ENCODE measurements around the gene TAF4.

The TAF4 gene

DNA sequence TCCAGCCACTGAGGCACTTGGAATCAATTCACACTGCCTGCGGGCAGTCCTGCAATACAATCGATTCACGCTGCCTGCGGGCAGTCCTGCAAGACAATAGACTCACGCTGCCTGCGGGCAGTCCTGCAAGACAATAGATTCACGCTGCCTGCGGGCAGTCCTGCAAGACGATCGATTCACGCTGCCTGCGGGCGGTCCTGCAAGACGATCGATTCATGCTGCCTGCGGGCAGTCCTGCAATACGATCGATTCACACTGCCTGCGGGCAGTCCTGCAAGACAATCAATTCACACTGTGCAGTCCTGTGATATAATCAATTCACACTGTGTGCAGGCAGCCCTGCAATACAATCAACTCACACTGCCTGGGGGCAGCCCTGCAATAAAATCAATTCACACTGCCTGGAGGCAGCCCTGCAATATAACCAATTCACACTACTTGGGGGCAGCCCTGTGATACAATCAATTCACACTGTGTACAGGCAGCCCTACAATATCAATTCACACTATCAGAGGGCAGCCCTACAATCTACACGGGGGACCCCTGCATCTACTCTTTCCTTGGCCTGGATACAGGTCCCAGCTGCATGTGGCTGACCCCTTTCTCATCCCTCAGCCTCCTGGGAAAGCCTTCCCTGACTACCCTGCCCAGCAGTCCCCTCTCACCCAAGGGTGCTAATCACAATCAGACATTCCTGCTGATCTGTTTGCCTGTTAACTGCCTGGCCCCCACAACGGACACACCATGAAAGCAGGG, 10.4 kb downstream of the TAF4 start:
- DNase-seq, result no peak

DNA sequence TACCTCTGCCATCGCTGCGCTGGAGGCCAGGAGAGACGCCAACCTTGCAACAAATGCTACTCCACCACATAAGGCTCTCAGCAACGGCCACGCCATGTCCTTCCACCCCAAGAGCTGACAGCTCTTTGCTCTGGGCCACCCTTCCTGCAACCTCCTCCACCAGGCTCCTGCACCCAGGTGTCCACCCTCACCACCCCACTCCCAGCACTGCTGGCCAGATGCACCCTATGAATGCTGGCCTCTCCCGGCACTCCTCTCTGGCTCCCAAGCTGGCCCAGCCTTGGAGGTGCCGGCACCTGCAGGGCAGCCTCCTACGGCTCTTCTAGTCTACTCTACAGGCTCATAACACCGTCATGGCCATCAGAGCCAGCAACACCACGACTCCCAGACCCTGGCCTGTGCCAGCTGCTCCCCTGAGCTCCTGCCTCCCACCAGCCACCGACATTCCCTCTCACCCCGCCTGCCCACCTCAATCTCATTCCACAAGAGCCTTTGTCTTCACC, 11.2 kb downstream of the TAF4 start:
- DNase-seq, result no peak

DNA sequence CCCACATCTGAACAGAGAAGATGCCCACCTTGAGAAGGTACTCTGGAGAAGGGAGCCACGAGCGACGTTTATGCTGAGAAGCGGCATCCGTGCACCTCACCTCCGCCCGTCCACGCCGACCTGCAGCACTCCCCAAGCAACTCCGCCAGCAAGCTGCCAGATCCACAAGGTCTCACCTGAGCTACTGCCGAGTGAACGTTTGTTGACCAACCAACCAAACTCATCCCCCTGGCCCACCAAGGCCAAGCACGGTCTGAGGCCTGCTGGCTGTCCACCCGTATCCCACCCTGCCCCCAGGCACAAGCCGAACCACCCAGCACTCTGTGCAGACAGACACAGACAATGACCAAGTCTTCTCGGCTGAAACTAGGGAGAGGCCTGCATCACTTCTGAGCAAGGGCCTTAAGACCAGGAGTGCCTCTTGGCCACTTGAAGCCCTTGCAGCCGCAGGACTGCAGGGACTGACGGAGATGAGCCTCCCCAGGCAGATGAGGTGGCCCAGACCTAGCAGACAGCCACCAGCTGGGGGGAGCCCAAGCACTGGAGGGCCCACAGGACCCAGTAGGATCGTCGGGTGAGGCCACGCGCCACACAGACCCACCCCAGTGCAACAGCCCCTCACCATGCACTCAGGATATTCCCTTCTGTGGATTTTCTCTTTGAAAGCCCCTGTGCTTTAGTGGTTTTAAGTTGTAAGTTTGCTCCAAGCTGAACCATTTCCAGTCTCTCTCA, 12.1 kb downstream of the TAF4 start:
- DNase-seq, result no peak

DNA sequence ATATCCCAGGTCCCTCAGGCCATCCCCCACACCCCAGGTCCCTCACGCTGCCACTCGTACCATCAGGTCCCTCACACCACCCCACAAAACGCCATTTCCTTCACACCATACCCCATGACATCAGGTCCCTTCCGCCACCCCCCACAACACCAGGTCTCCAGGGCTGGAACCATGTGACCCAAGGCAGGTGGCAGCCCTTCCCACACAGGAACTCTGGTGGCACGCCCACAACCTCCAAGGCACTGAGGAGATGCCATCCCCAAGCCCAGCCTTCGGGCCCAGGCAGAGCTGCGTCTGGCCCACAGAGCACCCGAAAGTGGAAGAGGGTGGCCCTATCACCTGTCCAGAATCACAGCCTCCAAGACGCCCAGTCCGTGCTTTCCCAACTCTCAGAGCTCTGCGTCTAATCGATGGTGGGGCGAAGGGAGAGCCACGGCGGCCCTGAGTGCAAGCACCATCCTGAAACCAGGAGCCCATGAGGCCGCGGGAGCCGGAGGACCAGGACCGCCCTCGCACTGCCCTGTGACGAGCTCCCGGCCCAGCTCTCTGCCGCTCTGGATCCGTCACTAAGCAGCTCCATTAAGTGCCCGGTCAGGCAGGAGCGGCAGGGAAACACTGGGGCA, 12.7 kb downstream of the TAF4 start:
- DNase-seq, result no peak

DNA sequence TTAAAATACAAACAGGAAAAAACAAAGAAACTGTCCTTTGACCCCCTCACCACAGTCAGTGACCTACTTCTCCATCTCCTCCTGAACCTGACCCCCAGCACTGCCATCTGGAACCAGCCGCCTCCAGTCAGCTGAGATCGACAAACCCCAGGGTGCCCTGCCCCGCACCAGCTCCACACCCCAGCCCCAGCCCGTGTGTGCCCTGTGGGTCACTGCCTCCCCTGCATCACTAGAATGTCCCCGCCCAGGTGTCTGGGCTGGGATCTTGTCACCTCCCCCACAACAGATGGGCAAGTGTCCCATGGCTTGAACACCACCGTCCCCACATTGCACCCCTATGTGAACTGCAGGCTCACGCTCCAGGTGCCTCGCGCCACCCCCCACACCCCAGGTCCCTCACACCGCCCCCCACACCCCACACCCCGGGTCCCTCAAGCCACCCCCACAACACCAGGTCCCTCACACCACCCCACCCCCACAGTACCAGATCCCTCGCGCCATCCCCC, 13.3 kb downstream of the TAF4 start:
- no peak for DNase-seq

DNA sequence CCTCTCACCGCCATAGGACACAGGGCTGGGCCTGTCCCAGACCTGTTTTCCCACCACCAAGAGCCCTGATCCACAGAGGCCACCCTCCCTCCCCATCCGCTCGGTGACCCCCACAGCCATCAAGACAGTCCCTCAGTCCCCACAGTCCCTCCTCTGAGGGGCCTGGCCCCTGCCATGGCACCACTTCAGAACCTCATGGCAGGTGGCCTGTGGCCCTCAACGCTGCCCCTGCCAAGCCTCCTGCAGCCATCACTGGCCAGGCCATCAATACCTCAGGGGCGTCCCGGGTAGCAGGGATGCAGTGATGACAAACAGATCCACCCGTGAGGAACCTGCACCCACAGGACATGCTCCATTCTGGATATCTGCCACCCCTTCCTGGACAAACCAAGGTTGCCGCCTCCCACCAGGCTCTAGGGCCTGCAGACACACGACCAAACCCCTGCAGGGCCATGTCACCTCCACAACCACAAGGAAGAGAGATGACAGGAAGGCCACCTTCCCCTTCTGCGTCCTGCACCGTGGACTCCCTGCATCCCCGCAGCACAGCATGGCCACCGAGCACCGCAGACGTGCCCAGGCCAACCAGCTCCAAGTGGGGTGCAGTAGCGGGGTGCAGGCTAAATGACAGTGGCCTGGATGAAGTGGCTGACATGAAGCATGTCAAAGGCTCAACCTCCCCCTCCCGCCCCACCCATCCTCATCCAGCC, 14.0 kb downstream of the TAF4 start:
- DNase-seq, result no peak

DNA sequence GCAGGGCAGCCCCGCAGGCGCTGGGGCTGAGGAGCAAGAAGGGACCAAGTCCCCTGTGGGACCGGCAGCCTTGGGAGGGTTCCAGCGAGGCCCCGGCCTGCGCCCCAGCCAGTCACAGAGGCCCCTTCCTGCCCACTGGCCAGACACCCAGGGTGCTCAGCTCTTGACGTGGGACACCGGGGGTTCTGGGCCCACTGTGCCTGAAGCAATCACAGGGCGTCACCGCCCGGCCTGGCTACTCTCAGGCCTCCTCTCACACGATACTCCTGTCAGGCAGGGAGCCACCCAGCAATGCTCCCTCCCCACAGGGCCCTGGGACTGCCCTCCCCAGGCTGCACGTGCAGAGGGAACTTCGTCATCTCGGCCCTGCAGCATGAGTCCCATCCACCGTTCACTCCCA, 14.5 kb downstream of the TAF4 start:
- DNase-seq, result no peak

DNA sequence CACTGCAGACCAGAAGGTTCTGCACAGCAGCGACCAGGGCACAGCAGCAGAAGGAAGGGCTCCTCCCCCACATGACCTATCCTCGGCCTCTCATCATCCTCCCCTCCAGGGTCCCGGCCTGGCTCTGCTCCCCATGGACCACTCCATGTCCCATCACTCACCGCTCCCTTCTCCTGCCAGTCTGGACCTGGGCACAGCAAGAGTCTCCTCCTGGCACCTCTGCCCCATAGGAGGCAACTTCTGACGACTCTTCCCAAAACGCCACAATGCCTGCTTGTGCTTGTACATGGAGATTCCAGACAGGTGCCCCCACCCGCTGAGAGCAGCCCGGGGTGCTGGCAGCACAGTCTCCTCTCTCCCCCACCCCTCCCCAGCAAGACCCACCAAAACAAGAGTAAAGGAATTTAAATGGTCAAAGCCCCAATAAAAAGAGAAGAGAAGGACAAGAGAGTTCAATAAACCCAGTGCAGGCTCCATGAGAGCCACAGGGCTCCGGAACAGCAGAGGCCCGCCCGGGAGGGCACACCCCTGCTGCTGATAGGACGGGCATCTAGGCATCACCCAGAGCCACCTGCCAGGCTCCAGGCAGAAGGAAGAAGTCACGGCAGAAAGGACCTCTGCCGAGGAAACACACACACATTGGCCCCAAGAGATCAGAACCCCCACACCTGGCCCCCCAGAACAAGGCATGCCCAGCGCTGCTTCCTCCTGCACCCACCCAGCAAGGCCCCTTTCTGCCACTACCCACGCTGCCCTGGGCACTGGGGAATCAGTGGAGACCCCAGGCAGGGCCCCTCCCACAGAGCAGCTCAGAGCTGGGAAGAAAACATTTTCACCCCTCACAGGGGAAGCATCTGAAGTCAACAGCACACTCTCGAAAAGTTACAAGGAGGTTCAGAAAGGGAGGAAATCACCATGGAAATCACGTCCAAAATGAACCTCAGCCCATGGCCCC, 15.2 kb downstream of the TAF4 start:
- DNase-seq, result no peak

DNA sequence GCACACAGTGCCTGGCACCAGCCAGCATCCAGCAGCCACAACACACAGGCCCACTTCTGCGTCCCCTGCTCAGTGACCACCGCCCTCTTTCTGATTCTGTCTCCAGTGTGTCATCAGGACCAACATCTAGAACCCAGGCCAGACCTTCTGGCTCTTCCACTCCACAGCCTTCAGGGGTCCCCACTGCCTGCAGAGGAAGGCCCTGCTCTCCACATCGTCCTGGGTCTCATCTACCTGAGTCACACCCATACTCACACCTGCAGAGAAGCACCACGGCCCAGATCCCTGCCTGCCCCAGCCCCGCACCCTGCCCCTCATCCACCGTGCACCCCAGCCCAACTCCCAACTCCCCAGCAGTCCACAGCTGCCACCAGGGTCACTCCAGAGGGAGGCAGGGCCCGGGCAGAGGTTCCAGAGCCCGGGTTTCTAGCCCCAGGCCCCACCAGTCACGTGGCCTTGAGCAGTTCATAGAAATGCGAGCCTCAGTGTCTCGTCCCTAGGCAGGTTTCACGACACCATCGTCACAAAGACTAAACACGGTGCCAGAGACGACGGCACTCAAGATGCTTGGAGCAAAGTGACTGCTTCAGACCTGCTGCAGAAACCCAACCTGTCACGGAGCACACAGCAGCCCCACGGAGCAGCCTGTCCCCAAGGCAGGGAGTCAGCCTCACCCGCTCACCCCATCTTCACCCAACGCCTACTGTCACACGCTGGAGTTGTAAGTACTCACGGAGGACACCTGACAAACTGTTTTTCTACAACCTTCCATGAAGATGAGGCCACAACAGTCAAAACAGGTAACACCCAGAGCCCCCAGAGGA, 16.1 kb downstream of the TAF4 start:
- no peak for DNase-seq

DNA sequence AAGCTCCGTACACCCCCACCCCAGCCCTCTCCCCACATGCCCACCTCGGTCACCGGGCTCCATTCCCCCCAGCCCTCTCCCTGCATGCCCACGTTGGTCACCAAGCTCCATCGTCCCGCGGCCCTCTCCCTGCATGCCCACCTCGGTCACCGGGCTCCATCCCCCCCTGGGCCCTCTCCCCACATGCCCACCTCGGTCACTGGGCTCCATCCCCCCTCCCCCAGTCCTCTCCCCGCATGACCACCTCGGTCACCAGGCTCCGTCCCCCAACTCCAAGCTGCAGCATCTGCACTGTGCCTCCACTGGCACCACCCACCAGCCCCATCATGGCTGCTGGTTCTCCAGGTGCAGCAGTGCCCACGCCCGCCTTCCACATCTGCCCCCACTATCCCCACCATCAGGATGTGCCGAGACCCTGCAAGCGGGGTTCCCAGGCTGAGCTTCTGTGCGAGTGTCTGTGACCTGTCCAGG, 16.8 kb downstream of the TAF4 start:
- DNase-seq, result no peak

DNA sequence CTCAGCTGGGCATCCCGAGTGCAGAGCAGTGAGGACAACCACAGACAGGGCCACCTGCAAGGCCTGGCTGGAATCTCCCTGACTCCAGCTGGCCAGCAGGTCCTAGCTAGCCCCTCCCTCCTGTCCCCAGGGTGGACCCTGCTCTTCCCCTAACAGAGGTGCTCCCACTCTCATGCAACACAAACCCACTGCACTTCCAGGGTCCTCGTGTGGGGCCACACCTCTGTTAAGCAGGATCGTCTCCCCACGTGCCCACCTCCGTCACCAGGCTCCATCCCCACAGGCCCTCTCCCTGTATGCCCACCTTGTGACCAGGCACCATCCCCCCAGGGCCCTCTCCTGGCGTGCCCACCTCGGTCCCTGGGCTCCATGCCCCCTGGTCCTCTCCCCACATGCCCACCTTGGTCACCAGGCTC, 17.3 kb downstream of the TAF4 start:
- no peak for DNase-seq

DNA sequence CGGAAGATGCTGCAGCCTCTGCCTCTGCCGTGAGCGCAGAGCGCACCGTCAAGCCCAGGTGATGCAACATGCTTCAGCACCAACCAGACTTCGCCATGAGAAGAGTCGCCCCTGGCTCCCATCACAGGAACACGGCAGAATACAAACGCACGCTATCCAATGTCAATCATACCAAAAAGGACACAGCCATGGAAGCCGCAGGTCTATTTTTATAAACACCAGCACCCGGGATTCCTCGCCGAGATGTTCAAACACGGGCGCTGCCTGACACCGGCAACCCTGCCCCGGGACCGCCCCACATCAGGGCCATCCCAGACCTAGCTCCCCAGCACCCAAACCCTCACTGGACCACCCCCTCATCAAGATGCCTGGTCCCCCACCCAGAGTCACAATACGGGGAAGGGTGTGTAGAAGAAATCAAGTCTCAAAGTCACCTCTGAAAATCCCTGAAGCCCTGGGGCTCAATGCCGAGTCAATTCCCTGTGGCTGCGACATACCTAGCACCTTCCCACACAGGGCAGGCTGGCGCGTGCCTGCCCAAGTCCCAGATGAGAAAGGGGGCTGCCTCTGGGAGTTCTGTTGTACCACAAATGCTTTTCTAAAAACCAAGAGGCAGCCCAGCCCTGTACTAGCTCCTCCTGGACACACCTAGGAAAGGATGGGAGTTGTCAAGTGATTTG, 17.9 kb downstream of the TAF4 start:
- no peak for DNase-seq

DNA sequence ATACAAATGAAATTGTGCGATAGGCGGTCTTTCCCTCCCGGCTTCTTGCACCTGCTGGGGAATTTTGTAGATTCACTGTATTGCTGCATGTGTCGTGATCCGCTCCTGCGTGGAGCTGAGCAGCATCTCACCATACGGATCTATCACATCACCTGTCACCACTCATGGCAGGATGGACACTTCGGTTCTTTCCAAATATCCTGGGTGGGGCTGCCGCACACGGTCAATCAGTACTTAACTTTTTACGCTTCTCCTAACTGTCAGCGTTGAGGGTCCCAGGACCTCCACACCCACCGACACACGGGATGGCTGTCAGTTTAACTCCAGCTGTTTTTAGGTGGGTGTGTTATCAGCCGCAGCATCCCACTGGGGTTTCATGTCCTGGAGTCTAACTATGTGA, 19.2 kb downstream of the TAF4 start:
- DNase-seq, result no peak

DNA sequence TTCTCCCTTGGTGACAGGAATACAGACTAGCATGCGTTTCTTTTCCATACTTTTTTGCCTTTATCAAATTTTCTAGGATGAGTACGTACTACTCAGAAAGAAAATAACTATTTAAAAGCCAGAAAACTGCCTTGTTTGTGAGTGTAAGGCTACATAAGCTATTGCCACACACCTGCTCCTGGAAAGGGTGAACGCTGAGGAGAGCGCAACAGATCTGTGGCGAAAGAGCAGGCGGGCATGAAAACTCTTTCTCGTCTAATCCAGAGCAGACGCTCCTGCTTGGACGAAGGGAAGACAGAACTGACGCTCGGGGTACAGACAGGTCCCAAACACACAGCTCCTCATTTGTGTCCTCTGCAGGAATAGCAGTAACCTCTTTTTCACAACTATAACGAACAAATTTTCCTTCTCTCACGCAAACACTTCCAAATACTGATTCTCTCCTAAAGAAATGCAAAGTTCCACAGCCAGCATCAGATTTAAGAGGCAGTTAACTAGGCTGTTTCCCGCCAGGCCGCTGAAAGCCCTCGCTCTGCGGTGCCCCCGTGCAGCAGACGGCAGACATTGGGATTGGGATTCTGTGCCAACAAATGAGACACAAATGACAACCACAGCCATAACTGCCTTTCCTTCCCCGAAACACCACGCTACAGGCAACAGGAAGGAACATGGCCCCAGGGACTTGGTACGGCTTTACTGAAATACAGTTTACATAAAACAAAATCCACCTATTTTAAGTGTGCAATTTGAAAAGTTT, 20.0 kb downstream of the TAF4 start:
- DNase-seq, result no peak

DNA sequence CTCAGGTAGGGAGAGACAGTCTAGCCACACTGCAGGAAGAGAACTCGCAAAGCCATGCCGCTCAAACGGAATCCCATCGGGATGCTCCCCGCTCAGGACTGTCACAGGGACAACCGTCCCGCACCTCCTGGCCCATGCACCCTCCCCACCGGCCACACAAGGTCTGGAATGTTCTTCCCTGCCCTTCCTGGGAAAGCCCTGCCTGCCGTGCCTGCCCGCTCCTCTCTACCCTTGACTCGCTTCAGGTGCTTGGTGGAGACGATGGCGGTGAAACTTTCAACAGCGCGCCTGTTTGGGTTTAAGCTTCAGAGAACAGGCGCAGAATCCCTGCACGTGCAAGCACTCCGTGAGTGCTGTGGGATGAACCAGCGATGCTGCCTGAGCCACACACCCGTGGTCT, 20.6 kb downstream of the TAF4 start:
- DNase-seq, result no peak

DNA sequence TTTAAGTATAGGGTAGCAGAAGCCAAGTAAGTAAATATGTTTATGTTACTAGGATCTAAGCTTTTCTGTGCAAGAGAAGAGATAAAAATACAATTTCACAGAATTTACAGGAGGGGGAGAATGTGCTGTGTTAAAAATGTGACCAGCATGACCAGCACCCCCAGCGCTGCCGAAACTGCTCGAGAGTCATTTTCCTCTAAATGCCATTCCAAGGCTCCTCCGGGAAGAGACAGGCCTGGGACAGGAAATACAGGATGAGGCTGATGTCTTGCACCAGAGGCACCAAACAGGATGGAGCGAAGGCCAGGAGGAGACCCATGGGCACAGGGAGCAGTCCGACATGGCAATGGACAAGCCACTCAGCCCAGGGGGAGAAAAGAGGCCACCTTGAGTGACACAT, 21.1 kb downstream of the TAF4 start:
- DNase-seq, result no peak

DNA sequence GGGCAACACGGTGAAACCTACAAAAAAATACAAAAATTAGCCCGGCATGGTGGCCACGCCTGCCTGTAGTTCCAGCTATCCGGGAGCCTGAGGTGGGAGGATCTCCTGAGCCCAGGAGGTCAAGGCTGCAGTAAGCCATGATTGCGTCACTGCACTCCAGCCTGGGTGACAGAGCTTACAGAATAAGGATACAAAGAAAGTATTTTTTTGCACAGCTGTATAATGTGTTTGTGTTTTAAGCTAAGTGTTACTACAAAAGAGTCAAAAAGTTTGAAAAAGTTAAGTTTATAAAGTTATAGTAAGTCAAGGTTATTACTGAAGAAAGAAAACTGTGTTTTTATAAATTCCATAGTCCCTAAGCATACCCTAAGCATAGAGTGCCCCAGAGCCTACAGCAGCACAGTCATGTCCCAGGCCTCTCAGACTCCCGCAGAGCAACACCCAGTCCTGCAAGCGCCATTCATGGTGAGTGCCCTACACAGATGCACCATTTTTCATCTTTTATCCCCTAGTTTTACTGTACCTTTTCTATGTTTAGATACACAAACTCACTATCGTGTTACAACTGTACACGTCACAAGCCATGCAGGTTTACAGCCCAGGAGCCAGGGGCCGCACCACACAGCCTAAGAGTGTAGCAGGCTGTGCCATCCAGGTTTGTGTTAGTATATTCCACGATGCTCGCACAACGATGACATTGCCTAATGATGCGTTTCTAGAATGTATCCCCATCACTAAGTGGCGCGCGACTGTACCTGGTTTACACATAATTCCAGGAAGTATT, 22.4 kb downstream of the TAF4 start:
- DNase-seq, result no peak

DNA sequence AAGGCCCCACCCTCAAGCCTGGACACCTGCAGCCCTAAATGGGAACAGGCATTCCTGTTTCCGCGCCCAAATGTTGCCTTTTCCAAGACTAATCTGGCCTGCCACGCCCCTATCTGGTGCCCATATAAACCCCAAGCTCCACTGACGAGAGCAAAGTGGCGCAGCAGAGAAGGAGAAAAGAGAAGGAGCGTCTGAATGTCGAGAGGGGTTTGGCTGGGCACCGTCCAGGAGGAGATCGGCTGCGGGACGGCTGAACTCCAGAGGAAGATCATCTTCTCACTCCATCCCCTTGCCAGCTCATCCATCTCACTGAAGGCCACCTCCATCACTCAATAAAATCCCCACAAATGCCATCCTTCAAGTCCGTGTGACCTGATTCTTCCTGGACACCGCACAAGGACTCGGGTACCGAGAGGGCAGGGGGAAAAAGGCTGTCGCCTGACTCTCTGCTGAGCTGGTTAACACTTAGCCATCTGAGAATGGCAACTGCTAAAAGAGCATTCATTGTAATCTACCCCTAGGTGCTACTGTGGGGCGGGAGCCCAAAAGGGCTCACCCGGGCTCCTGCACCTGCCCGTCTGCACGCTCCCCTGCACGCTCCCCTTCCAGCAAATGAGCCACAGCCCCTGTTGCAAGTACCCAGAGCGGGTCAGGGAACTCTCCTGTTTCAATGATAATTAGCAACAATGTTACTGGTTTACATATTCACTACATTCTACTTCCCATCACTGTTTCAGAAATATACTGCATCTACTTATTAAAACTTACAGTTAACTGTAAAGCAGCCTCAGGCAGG, 23.5 kb downstream of the TAF4 start:
- DNase-seq, result no peak

All from cerebellar nuclear complex (tissue), 1 donor.